HL-60 (cell line): Measurements from ENCODE around the gene SH2D3C.

Experiments used
- DNase-seq, 2 experiments: peaks; one replicate each; pipeline ENCODE4 v3.0.0-alpha.2; 2010 to 2020; ENCODE audit warnings: low read depth in 1 of 2, low spot score in 1 of 2
- H3K27ac ChIP-seq: fragments of 250-450 bp; sonication (Bioruptor Pico); replicated peaks from 2 replicates; pipeline ENCODE4 v1.5.1; 2020; ENCODE audit warnings: mild to moderate bottlenecking, moderate library complexity
- H3K27me3 ChIP-seq: fragments of 250-450 bp; sonication (Bioruptor Pico); 2 replicates; pipeline ENCODE4 v1.5.1; 2021; ENCODE audit warnings: mild to moderate bottlenecking, moderate library complexity; ENCODE audit not compliant: insufficient read depth, poor library complexity, severe bottlenecking
- H3K4me3 ChIP-seq: replicated peaks from 2 replicates; pipeline ENCODE4 v1.5.1; 2011; ENCODE audit warnings: mild to moderate bottlenecking, control low read depth, low read length; ENCODE audit not compliant: insufficient read depth
- CTCF ChIP-seq: IDR thresholded peaks from one replicate; pipeline ENCODE4 v1.5.1; 2011; ENCODE audit warnings: low read length, control low read depth, inconsistent platforms; ENCODE audit not compliant: insufficient read depth
- GABPA ChIP-seq: IDR thresholded peaks from 2 replicates; pipeline ENCODE4 v1.6.1; 2012; ENCODE audit warnings: low read depth
- POLR2AphosphoS5 ChIP-seq: IDR thresholded peaks from 2 replicates; pipeline ENCODE4 v1.6.1; 2012; ENCODE audit warnings: low read depth
- REST ChIP-seq: IDR thresholded peaks from 2 replicates; pipeline ENCODE4 v1.6.1; 2012; ENCODE audit warnings: low read depth; ENCODE audit not compliant: insufficient replicate concordance
- SPI1 ChIP-seq: IDR thresholded peaks from 2 replicates; pipeline ENCODE4 v1.6.1; 2012; ENCODE audit warnings: low read depth, mild to moderate bottlenecking, borderline replicate concordance

Gene SH2D3C

DNA sequence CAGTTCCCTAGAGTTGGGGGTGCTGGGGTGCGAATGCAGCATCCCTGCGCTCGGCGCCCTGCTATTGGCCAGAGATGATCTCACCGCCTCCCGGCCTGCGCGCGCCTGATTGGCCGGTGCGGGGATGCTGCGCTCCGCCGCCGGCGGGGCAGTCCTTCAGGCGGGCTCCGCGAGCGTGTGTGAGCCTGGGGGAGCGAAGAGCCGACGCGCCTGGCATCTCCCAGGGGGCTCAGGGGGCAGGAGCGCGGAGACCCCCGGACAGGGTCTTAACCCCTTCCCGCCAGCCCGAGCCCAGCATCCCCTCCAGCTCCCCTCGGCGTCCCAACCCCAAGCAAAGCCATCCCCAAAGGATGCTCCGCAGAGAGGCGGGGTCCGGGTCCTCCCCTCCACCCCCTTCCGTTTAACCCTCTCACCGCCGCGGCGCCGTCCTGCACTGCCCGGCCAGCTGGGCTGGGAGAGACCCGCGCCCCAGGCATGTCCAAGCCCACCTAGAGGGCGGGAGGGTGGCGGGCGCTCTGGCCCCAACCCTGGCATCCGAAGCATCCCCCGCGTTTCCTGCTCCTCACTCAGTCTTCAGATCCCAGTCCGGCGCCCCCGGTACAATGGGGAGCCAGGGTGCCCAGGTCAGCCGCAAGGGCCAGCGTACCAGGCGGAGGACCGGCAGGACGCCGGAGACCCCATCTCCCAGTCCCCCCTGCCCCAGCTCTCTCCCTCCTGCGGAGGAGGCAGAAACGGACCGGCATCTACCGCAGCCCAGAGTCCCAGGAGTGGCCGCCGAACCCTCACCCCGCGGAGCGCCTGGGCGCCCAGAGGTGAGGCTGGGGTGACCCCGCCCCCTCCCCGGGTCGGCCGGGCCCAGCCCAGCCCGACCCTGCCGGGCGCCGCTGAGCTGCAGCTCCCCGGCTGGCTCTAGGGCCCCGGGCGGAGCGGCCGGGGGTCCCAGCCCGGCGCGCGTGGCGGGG, 24.1 kb downstream of the SH2D3C start:
- no peak for TF ChIP-seq CTCF
- no peak for TF ChIP-seq GABPA
- no peak for TF ChIP-seq SPI1
- TF ChIP-seq REST: no peak
- no peak for TF ChIP-seq POLR2AphosphoS5
- Histone ChIP-seq H3K27me3 (no peaks in the 10 kb centered on the region), H3K4me3 (no peak overlapping the region), H3K27ac (no peak overlapping the region)
- DNase-seq: no peak

GRCh38 chr9:127753622-127754021, 24.8 kb downstream of the SH2D3C start:
- TF ChIP-seq CTCF (no peak), GABPA (no peak), SPI1 (no peak), REST (no peak), POLR2AphosphoS5 (no peak)
- no peak for DNase-seq
- no peak overlapping the region for H3K27ac ChIP-seq
- H3K4me3 ChIP-seq: no peak overlapping the region
- no peaks in the 10 kb centered on the region for H3K27me3 ChIP-seq

DNA sequence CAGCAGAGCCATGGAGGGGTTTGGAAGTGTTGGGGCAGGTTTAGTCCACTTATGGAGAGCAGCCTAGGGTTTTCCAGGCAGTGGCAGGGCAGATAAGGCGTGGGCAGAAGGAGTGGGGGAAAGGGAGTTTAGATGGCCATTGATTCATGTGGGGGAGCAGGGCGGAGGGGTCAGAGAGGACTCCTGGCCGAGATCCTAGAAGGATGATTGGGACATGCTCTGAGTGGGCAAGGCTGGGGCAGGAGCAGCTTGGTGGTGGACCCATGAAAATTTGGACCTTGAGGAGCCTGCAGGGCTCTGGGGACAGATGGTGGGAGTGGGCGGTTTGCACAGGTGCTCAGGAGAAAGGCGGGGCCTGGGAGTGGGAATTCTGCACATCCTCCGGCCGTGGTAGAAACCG, 25.3 kb downstream of the SH2D3C start:
- Histone ChIP-seq H3K4me3 (no peak overlapping the region), H3K27me3 (no peaks in the 10 kb centered on the region), H3K27ac (no peak overlapping the region)
- TF ChIP-seq REST (no peak), POLR2AphosphoS5 (no peak), GABPA (no peak), SPI1 (no peak), CTCF (no peak)
- DNase-seq: no peak
